ENCODE data around the gene FBXL7. TPM values are rescaled to one million over a fixed set of nuclear protein-coding genes. Genes with fewer than 3 reads are reported as not detected.

Gene FBXL7
- 10 to 100 TPM; 10.5 to 33.4 (median 23.6) TPM for total RNA-seq
- 1 to 10 TPM; 8.7 to 9.3 TPM for polyA plus RNA-seq
- long read RNA-seq, donor 1, partial matches to known transcripts: 5 of 8 reads
- long read RNA-seq, donor 1, other reads (novel, unspliced or antisense): 1 of 8 reads
- long read RNA-seq, donor 2, partial matches to known transcripts: 0 of 6 reads
- long read RNA-seq, donor 2, other reads (novel, unspliced or antisense): 6 of 6 reads
- long read RNA-seq, donor 3, partial matches to known transcripts: 0 of 7 reads
- long read RNA-seq, donor 3, other reads (novel, unspliced or antisense): 7 of 7 reads

DNA sequence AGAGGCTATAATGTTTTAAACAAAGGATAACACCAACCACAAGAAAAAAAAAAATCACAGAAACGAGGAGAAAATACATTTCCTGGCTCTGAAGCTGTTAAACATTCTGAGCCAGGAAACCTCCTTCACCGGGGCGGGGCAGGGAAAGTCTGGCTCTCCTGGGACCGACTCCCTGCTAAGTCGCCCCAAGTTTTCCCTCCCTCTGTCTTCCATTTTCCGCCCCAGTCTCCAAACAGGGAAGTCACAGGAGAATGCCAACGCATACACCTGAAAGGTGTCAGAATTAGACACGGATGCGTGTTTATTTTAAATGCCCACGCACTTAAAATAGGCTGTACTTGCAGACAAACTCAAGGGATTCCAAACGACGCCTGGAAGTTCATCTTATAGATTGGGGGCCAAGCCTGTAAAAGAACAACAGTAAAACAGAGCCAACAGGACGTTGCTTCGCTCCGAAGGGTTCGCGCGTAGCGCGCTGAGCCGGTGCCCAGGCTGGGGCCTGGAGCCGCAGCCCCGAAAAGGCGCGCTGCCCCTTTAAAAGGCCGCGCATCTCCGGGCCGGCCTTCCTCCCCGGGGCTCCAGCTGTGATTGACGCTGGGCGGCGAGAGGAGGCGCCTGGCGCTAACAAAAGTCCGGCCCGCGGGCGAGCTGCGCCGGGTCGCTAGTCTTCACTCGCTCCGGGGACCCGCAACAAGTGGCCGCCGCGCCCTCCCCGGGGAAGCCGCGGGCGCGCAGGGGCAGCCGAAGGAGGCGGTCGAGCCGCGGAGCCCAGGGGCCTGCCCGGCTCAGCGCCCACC, at the start of gene FBXL7:
FBXL7 (plus strand) TSS at position 653 of the 797 bp plus-strand sequence.
- intact Hi-C loops (cut with DNase I): loop anchor here in 8 of 10 donors (2.0 to 10.0 kb wide), 7 partner anchors 125 to 325 kb away; no protein-coding TSS in a partner anchor
- WGBS, 2 donors: 0% methylated on average over 56 to 60 of the region's 60 CpGs

DNA sequence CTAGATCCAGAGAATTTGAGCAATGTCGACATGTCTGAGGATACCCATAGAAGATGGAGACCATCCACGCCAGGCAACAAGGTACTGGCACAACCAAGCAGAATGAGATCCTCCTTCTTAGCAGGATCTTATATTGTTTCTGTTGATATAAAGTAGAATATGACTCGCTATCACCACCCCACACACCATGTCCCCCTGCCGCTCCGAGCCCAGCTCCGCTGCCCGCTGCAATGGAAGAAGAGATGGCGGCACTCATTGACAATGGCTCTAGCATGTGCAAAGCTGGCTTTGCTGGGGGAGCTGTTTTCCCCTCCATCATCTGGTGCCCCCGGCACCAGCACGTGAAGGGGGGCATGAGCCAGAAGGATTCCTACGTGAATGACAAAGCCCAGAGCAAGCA, 49.5 kb upstream of the FBXL7 start:
- TF ChIP-seq, protein P1, sequence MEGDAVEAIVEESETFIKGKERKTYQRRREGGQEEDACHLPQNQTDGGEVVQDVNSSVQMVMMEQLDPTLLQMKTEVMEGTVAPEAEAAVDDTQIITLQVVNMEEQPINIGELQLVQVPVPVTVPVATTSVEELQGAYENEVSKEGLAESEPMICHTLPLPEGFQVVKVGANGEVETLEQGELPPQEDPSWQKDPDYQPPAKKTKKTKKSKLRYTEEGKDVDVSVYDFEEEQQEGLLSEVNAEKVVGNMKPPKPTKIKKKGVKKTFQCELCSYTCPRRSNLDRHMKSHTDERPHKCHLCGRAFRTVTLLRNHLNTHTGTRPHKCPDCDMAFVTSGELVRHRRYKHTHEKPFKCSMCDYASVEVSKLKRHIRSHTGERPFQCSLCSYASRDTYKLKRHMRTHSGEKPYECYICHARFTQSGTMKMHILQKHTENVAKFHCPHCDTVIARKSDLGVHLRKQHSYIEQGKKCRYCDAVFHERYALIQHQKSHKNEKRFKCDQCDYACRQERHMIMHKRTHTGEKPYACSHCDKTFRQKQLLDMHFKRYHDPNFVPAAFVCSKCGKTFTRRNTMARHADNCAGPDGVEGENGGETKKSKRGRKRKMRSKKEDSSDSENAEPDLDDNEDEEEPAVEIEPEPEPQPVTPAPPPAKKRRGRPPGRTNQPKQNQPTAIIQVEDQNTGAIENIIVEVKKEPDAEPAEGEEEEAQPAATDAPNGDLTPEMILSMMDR (IDR thresholded peaks at IDR 0.05): no peak
- H3K27me3 ChIP-seq: no peaks in the 10 kb centered on the region
- H3K9me3 ChIP-seq: peaks cover 0 to 2% (median 0%) of the 10 kb centered on the region in 11 donors
- H3K36me3 ChIP-seq: no peaks in the 10 kb centered on the region
- no peak for ATAC-seq
- 96 to 97% methylated on average over 11 of the region's 11 CpGs for WGBS, 2 donors
- H3K4me3 ChIP-seq: no peak overlapping the region
- intact Hi-C loops (cut with DNase I): loop anchor here in 1 of 10 donors (10.0 kb wide), 1 partner anchor 544 kb away; no protein-coding TSS in a partner anchor
- H3K4me1 ChIP-seq: peaks cover 0 to 15% (median 0%) of the 10 kb centered on the region in 9 donors
- DNase-seq: no peak
- no peak overlapping the region for H3K27ac ChIP-seq

More for the DNA sequence above, at the start of gene FBXL7:
- H3K9me3 ChIP-seq: no peaks in the 10 kb centered on the region
- TF ChIP-seq, protein P1 (IDR thresholded peaks at IDR 0.05): peak in 7 of 9 donors; percentile 6 to 62 (median 39)
- H3K27me3 ChIP-seq: peaks cover 0 to 26% (median 0%) of the 10 kb centered on the region in 7 donors
- DNase-seq: peak; percentile 86 to 87
- H3K27ac ChIP-seq: peak within 1 kb of the TSS; percentile 83 to 97 (median 90)
- peak; percentile 88 to 94 (median 92) for ATAC-seq
- peak within 1 kb of the TSS; percentile 71 to 96 (median 82) for H3K4me3 ChIP-seq
- H3K4me1 ChIP-seq: peaks cover 3 to 35% (median 26%) of the 10 kb centered on the region in 9 donors
- H3K36me3 ChIP-seq: peaks cover 0 to 6% (median 0%) of the 10 kb centered on the region in 9 donors

DNA sequence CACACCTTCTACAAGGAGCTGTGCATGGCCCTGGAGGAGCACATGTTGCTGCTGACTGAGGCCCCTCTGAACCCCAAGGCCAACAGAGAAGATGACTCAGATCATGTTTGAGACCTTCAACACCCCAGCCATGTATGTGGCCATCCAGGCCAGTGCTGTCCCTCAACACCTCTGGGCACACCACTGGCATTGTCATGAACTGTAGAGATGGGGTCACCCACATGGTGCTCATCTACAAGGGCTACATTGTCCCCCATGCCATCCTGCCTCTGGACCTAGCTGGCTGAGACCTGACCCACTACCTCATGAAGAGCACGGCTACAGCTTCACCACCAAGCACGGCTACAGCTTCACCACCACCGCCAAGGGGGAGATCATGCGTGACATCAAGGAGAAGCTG, 49.0 kb upstream of the FBXL7 start:
- Histone ChIP-seq H3K27ac (no peak overlapping the region), H3K27me3 (no peaks in the 10 kb centered on the region), H3K4me1 (peaks cover 0 to 15% (median 0%) of the 10 kb centered on the region in 9 donors), H3K9me3 (peaks cover 0 to 7% (median 3%) of the 10 kb centered on the region in 11 donors), H3K4me3 (no peak overlapping the region), H3K36me3 (no peaks in the 10 kb centered on the region)
- ATAC-seq: peak in 2 of 8 donors; percentile 13 to 57
- intact Hi-C loops (cut with DNase I): loop anchor here in 1 of 10 donors (10.0 kb wide), 1 partner anchor 544 kb away; no protein-coding TSS in a partner anchor
- TF ChIP-seq, protein P1 (IDR thresholded peaks at IDR 0.05): no peak
- 96 to 98% methylated on average over 4 of the region's 4 CpGs for WGBS, 2 donors
- no peak for DNase-seq

DNA sequence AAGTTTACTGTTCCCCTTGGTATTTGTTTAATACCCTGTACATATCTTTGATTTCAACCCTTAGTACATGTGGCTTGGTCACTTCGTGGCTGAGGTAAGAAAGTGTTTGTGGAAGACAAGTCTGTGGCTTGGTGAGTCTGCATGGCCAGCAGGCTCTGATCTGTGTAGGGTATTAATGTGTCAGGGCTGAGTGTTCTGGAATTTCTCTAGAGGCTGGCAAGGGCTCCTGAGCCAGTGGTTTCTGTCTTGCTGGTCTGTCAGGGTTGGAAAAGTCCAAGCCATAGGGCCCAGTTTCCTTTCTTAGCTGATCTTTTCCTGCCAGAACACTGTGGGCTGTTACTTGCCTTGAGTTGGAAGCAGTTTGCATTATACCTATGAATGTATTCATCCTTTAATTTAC, 48.0 kb upstream of the FBXL7 start:
- intact Hi-C loops (cut with DNase I): loop anchor here in 1 of 10 donors (10.0 kb wide), 1 partner anchor 543 kb away; no protein-coding TSS in a partner anchor
- ATAC-seq: peak in 3 of 8 donors; percentile 42 to 62 (median 59)
- 44 to 60% methylated on average over 1 of the region's 1 CpG for WGBS, 2 donors

More for the DNA sequence above, 48.0 kb upstream of the FBXL7 start:
- DNase-seq: peak in 1 of 2 donors; percentile 22
- Histone ChIP-seq H3K9me3 (peaks cover 0 to 17% (median 3%) of the 10 kb centered on the region in 11 donors), H3K4me1 (peaks cover 0 to 15% (median 0%) of the 10 kb centered on the region in 9 donors), H3K27me3 (no peaks in the 10 kb centered on the region), H3K36me3 (no peaks in the 10 kb centered on the region), H3K27ac (peak overlapping the region in 1 of 10 donors; percentile 8), H3K4me3 (no peak overlapping the region)
- TF ChIP-seq, protein P1 (IDR thresholded peaks at IDR 0.05): no peak

All from heart right ventricle (tissue), 16 donors.